GM19463 (cell line): ENCODE results near the gene PPM1M.
"Not testable (repeated sequence)": the region's sequence is repeated elsewhere in the genome, so short reads cannot be mapped to it uniquely, and the experiment has no call there.

Experiments used
- ATAC-seq: cut with Tn5 transposase; IDR thresholded peaks from one replicate; pipeline ENCODE4 v1.9.1; 2021; ENCODE audit warnings: mild to moderate bottlenecking, moderate library complexity; ENCODE audit not compliant: unreplicated experiment

Gene PPM1M

GRCh38 chr3:52272172-52272571 lies 26.6 kb downstream of the PPM1M start:
- ATAC-seq = not testable (repeated sequence)

- no peak for ATAC-seq
Observed at GRCh38 chr3:52272831-52273230, 27.3 kb downstream of the PPM1M start.

- not testable (repeated sequence) for ATAC-seq
Observed at GRCh38 chr3:52274781-52275180, 29.2 kb downstream of the PPM1M start.

GRCh38 chr3:52277071-52277964 lies 31.8 kb downstream of the PPM1M start:
- no peak for ATAC-seq

- ATAC-seq = peak; percentile 52
Observed at GRCh38 chr3:52277972-52278509, 32.5 kb downstream of the PPM1M start.

GRCh38 chr3:52278510-52279069 lies 33.0 kb downstream of the PPM1M start, which contains the start of gene WDR82:
Gene WDR82 (minus strand): TSS chr3:52278649. CDS start chr3:52278361, 288 bp downstream.
- peak; percentile 79 for ATAC-seq

- ATAC-seq = no peak
Observed at GRCh38 chr3:52279596-52279995, 34.0 kb downstream of the PPM1M start.

GRCh38 chr3:52280050-52280461 lies 34.5 kb downstream of the PPM1M start:
- no peak for ATAC-seq

- ATAC-seq = no peak
Observed at GRCh38 chr3:52281981-52282801, 36.6 kb downstream of the PPM1M start.

GRCh38 chr3:52283306-52283705 lies 37.7 kb downstream of the PPM1M start:
- no peak for ATAC-seq

- ATAC-seq = not testable (repeated sequence)
Observed at GRCh38 chr3:52284051-52284450, 38.5 kb downstream of the PPM1M start.

- ATAC-seq = no peak
Observed at GRCh38 chr3:52286777-52287110, 41.2 kb downstream of the PPM1M start.

GRCh38 chr3:52288674-52289073 lies 43.1 kb downstream of the PPM1M start:
- no peak for ATAC-seq

GRCh38 chr3:52289338-52289746 lies 43.8 kb downstream of the PPM1M start:
- no peak for ATAC-seq

- ATAC-seq = no peak
Observed at GRCh38 chr3:52289747-52290595, 44.4 kb downstream of the PPM1M start.

GRCh38 chr3:52290596-52291507 lies 45.3 kb downstream of the PPM1M start:
- no peak for ATAC-seq

- no peak for ATAC-seq
Observed at GRCh38 chr3:52291508-52292181, 46.1 kb downstream of the PPM1M start.

- no peak for ATAC-seq
Observed at GRCh38 chr3:52292247-52293065, 46.9 kb downstream of the PPM1M start.
